Measurements from ENCODE around the gene DNAJC5.
"Not testable (repeated sequence)": the region's sequence is repeated elsewhere in the genome, so short reads cannot be mapped to it uniquely, and the experiment has no call there.

Gene DNAJC5

DNA sequence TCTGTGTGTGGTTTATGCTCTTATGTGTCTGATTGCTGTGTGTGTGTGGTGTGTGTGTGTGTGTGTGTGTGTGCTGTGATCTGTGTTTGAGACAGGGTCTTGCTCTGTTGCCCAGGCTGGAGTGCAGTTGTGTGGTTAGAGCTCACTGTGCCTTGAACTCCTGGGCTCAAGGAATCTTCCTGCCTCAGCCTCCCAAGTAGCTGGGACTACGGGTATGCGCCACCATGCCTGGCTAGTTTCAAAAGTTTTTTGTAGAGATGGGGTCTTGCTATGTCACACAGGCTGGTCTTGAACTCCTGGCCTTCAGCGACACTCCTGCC lies 78.2 kb downstream of the DNAJC5 start:
- H3K4me3 ChIP-seq (ENCODE audit: low read length) = no peak overlapping the region
- no peaks in the 10 kb centered on the region for H3K9me3 ChIP-seq (ENCODE audit: control insufficient read depth, insufficient read depth, low read length)
- no peaks in the 10 kb centered on the region for H3K27me3 ChIP-seq (ENCODE audit: control insufficient read depth, low read length)
- H3K4me2 ChIP-seq (ENCODE audit: low read length) = no peak overlapping the region
- H3K9me2 ChIP-seq (replicated peaks; ENCODE audit: control insufficient read depth, low read length) = no peaks in the 10 kb centered on the region
- no peak overlapping the region for H3K27ac ChIP-seq (ENCODE audit: low read depth, low read length)
- peaks cover 16% of the 10 kb centered on the region for H3K79me2 ChIP-seq (ENCODE audit: control insufficient read depth, low read length)
- H3K36me3 ChIP-seq (ENCODE audit: control insufficient read depth, low read length) = peaks cover 31% of the 10 kb centered on the region
- no peaks in the 10 kb centered on the region for H4K20me1 ChIP-seq (ENCODE audit: control insufficient read depth, insufficient read depth, low read depth, low read length)
- H3K4me1 ChIP-seq (ENCODE audit: control insufficient read depth, low read length) = peaks cover 47% of the 10 kb centered on the region
- H3F3A ChIP-seq (ENCODE audit: control insufficient read depth, insufficient read depth) = peaks cover 11% of the 10 kb centered on the region
- TF ChIP-seq EZH2phosphoT487 (IDR thresholded peaks at IDR 0.05; ENCODE audit: borderline replicate concordance, low read length) = no peak
- TF ChIP-seq, protein P1, sequence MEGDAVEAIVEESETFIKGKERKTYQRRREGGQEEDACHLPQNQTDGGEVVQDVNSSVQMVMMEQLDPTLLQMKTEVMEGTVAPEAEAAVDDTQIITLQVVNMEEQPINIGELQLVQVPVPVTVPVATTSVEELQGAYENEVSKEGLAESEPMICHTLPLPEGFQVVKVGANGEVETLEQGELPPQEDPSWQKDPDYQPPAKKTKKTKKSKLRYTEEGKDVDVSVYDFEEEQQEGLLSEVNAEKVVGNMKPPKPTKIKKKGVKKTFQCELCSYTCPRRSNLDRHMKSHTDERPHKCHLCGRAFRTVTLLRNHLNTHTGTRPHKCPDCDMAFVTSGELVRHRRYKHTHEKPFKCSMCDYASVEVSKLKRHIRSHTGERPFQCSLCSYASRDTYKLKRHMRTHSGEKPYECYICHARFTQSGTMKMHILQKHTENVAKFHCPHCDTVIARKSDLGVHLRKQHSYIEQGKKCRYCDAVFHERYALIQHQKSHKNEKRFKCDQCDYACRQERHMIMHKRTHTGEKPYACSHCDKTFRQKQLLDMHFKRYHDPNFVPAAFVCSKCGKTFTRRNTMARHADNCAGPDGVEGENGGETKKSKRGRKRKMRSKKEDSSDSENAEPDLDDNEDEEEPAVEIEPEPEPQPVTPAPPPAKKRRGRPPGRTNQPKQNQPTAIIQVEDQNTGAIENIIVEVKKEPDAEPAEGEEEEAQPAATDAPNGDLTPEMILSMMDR (IDR thresholded peaks at IDR 0.05; ENCODE audit: low read depth, low read length, poor library complexity, severe bottlenecking) = no peak

DNA sequence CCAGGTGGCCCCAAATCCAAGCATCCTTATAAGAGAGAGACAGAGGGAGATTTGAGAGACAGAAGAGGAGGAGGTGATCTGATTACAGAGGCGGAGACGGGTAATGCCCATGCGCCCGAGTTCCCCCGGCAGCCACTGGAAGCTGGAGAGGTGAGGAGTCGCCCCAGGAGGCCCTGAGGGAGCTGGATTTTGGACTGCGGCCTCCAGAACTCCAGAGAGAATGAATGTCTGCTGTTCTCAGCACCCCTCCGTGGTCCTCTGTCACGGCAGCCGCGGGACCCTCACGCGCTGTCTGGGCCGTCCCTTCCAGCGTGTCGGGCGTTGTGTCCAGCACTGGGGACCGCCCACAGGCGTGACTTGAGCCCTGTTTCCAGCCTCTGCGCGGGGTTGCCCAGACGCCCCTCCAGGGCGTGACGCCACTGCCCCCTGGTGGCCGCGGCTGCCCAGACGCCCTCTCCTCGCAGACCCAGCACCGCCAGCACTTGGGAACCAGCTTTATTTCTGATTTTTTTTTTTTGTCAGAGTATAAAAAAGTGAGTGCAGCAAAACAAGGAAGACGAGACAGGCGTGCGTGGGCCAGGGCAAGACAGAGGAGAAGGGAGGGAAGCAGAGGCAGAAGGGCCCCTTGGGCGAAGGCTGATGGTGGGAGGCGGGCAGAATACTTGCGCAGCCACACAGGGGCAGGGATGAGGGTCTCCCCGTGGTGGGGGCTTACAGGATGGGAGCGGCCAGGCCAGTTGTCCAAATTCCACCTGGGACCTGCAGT lies 78.9 kb downstream of the DNAJC5 start:
- Histone ChIP-seq H3K4me2 (ENCODE audit: low read length) (0 out of 2 replicates have a peak overlapping the region, but pooled peaks have one; percentile 5), H3K36me3 (ENCODE audit: control insufficient read depth, low read length) (peaks cover 25% of the 10 kb centered on the region), H3K4me1 (ENCODE audit: control insufficient read depth, low read length) (peaks cover 47% of the 10 kb centered on the region), H3K4me3 (ENCODE audit: low read length) (no peak overlapping the region), H3K27me3 (ENCODE audit: control insufficient read depth, low read length) (no peaks in the 10 kb centered on the region), H3K9me2 (replicated peaks; ENCODE audit: control insufficient read depth, low read length) (no peaks in the 10 kb centered on the region), H3K9me3 (ENCODE audit: control insufficient read depth, insufficient read depth, low read length) (no peaks in the 10 kb centered on the region), H3K79me2 (ENCODE audit: control insufficient read depth, low read length) (peaks cover 13% of the 10 kb centered on the region), H4K20me1 (ENCODE audit: control insufficient read depth, insufficient read depth, low read depth, low read length) (no peaks in the 10 kb centered on the region), H3K27ac (ENCODE audit: low read depth, low read length) (no peak overlapping the region), H3F3A (ENCODE audit: control insufficient read depth, insufficient read depth) (peaks cover 15% of the 10 kb centered on the region)
- no peak for TF ChIP-seq EZH2phosphoT487 (IDR thresholded peaks at IDR 0.05; ENCODE audit: borderline replicate concordance, low read length)
- TF ChIP-seq, protein P1 (IDR thresholded peaks at IDR 0.05; ENCODE audit: low read depth, low read length, poor library complexity, severe bottlenecking) = peak; percentile 97

DNA sequence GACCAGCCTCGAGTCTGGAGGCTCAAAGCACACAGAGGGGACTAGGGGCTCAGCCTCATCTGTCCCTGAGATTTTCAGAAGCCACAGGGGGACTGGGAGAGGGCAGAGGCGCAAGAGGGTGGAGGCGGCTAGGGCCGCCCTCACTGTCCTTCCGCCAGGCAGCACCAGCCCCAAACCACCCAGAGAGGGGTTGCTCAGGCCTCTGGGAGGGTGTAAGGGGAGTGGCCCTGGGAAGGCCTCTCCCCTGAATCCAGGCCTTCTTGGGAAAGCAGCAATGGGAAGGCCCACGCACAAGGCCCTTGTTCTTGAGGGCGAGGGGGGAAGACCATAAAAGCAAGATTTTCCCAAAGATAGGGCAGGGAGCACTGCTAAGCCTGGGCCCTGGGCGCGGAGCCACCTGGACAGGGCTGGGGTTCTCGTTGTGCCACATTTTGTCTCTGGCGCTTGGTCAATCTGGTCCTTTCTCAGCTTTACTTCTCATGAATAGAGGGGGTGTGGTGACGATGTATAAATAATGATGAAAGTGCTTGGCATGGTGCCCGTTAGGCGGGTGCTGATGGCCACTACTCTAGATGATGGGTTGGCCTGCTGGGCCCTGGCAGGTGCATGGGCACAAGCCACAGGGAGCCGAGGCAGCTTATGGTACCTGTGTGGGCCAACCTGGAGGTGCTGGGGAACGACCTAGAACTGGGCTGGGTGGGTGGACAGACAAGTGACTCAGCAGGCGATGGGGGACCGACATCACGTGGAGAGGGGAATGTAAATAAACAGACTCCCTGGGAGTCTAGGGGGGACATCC lies 79.7 kb downstream of the DNAJC5 start:
- no peaks in the 10 kb centered on the region for H3K9me3 ChIP-seq (ENCODE audit: control insufficient read depth, insufficient read depth, low read length)
- peaks cover 16% of the 10 kb centered on the region for H3F3A ChIP-seq (ENCODE audit: control insufficient read depth, insufficient read depth)
- TF ChIP-seq EZH2phosphoT487 (IDR thresholded peaks at IDR 0.05; ENCODE audit: borderline replicate concordance, low read length) = no peak
- TF ChIP-seq, protein P1 (IDR thresholded peaks at IDR 0.05; ENCODE audit: low read depth, low read length, poor library complexity, severe bottlenecking) = no peak
- no peaks in the 10 kb centered on the region for H3K9me2 ChIP-seq (replicated peaks; ENCODE audit: control insufficient read depth, low read length)
- H3K36me3 ChIP-seq (ENCODE audit: control insufficient read depth, low read length) = peaks cover 24% of the 10 kb centered on the region
- no peak overlapping the region for H3K27ac ChIP-seq (ENCODE audit: low read depth, low read length)
- no peak overlapping the region for H3K4me3 ChIP-seq (ENCODE audit: low read length)
- H3K4me1 ChIP-seq (ENCODE audit: control insufficient read depth, low read length) = peaks cover 47% of the 10 kb centered on the region
- no peaks in the 10 kb centered on the region for H4K20me1 ChIP-seq (ENCODE audit: control insufficient read depth, insufficient read depth, low read depth, low read length)
- H3K27me3 ChIP-seq (ENCODE audit: control insufficient read depth, low read length) = no peaks in the 10 kb centered on the region
- H3K4me2 ChIP-seq (ENCODE audit: low read length) = no peak overlapping the region
- peaks cover 8% of the 10 kb centered on the region for H3K79me2 ChIP-seq (ENCODE audit: control insufficient read depth, low read length)

DNA sequence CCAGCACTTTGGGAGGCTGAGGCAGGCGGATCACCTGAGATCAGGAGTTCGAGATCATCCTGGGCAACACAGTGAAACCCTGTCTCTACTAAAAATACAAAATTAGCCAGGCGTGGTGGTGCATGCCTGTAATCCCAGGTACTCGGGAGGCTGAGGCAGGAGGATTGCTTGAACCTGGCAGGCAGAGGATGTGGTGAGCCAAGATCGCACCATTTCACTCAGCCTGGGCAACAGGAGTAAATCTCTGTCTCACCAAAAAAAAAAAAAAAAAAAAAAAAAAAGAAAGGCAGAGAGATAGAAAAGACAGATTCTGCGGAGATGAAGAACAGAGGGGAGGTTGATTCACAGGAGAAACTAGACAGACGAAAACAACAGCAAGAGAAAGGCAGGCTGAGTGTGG lies 81.6 kb downstream of the DNAJC5 start:
- peaks cover 47% of the 10 kb centered on the region for H3K4me1 ChIP-seq (ENCODE audit: control insufficient read depth, low read length)
- not testable (repeated sequence) for H3K4me2 ChIP-seq (ENCODE audit: low read length); H3K27ac ChIP-seq (ENCODE audit: low read depth, low read length); H4K20me1 ChIP-seq (ENCODE audit: control insufficient read depth, insufficient read depth, low read depth, low read length); H3K9me2 ChIP-seq (replicated peaks; ENCODE audit: control insufficient read depth, low read length); H3K27me3 ChIP-seq (ENCODE audit: control insufficient read depth, low read length); H3K4me3 ChIP-seq (ENCODE audit: low read length); H3K9me3 ChIP-seq (ENCODE audit: control insufficient read depth, insufficient read depth, low read length)
- peaks cover 20% of the 10 kb centered on the region for H3F3A ChIP-seq (ENCODE audit: control insufficient read depth, insufficient read depth)
- peaks cover 14% of the 10 kb centered on the region for H3K79me2 ChIP-seq (ENCODE audit: control insufficient read depth, low read length)
- H3K36me3 ChIP-seq (ENCODE audit: control insufficient read depth, low read length) = peaks cover 24% of the 10 kb centered on the region

All from DOHH2 (cell line).